GM19467 (cell line): ENCODE measurements around the gene TPSB2.

Source experiments
- ATAC-seq: cut with Tn5 transposase; IDR thresholded peaks from one replicate; pipeline ENCODE4 v1.9.1; 2021; ENCODE audit warnings: mild to moderate bottlenecking, moderate library complexity; ENCODE audit not compliant: unreplicated experiment

The TPSB2 gene

GRCh38 chr16:1221628-1222552 is 8.1 kb downstream of the TPSB2 start:
- no peak for ATAC-seq

GRCh38 chr16:1220841-1221627 is 8.9 kb downstream of the TPSB2 start:
- no peak for ATAC-seq

- ATAC-seq: no peak
Measured at GRCh38 chr16:1220098-1220728, 9.8 kb downstream of the TPSB2 start.

- ATAC-seq: no peak
Measured at GRCh38 chr16:1218930-1219611, 10.9 kb downstream of the TPSB2 start.

DNA sequence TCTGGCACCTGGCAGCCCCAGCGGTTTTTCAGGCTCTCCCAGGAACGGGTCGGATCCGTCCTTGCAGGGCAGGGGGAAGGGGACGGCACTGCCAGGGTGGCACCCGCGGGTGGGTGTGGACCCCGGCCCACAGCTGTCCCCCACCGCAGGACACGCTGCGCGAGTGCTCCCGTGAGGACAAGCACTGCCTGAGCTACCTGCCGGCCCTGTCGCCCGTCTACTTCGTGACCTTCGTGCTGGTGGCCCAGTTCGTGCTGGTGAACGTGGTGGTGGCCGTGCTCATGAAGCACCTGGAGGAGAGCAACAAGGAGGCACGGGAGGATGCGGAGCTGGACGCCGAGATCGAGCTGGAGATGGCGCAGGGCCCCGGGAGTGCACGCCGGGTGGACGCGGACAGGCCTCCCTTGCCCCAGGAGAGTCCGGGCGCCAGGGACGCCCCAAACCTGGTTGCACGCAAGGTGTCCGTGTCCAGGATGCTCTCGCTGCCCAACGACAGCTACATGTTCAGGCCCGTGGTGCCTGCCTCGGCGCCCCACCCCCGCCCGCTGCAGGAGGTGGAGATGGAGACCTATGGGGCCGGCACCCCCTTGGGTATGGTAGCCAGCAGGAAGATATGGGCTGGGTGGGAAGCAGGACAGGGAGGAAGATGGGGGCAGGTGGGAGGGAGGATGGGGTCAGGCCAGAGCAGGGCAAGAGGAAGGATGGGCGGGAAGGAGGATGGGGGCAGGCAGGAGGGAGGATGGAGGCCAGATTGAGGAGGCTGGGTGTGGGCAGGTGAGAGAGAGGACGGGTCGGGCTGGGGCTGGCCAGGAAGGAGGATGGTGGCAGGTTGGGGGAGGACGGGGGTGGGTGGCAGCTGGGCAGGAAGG is 11.7 kb downstream of the TPSB2 start:
- no peak for ATAC-seq

GRCh38 chr16:1217526-1217925 is 12.5 kb downstream of the TPSB2 start:
- ATAC-seq: no peak

GRCh38 chr16:1216681-1217400 is 13.1 kb downstream of the TPSB2 start:
- no peak for ATAC-seq

- ATAC-seq: no peak
Measured at GRCh38 chr16:1216296-1216619, 13.7 kb downstream of the TPSB2 start.

DNA sequence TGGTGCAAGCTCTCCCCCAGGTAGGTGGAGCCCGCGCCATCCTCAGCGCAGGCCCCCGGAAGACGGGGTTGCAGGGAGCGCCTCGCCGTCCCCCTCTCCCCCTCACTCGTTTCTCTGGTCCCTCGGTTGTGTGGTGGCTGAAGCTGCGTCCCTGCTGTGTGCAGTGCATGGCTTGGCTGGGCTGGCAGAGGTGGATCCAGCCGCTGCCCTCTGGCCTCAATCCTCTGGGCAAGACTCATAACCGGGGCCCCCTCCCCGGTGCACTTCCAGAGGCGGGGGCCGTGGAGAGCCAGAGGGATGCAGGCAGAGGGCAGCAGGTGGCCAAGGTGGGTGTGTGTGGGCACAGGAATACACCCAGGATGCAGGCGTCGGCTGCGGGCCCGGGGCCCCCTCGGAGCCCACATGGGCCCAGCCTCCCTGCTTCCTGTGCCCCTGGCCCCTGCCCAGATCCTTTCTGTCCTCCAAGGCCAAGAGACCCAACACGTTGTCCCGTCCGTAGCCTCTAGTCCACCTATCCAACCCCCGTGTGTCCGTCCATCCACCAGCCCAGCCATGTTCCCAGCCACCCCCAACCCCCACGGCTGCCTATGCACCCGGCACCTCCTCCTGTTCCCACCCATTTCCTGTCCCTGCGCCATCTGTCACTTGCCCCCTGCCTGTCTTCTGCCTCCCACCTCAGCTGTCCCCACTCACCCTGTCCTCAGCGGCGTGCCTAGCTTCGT is 14.2 kb downstream of the TPSB2 start:
- no peak for ATAC-seq

- ATAC-seq: no peak
Measured at GRCh38 chr16:1214719-1215118, 15.3 kb downstream of the TPSB2 start.

- no peak for ATAC-seq
Measured at GRCh38 chr16:1213796-1214372, 16.1 kb downstream of the TPSB2 start.

DNA sequence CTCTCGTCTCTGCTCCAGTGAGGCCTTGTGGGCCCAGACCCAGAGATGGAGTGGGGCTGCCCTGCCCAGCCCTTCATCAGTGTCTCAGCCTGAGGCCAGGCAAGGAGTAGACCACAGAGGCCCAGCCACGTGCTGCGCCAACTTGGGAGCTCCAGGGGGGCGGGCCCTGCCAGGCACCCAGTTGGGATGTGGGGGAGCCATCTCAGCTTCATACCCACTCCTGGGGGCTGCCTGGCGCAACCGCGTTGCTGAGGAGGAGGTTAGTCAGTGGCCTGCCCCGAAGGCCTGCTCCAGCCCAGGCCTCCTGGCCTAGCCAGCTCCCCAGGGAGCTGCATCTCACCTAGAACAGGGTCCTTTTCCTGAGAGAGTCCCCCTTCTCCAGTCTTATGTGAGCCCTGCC is 16.8 kb downstream of the TPSB2 start:
- ATAC-seq: no peak

GRCh38 chr16:1212616-1213194 is 17.3 kb downstream of the TPSB2 start:
- ATAC-seq: no peak

DNA sequence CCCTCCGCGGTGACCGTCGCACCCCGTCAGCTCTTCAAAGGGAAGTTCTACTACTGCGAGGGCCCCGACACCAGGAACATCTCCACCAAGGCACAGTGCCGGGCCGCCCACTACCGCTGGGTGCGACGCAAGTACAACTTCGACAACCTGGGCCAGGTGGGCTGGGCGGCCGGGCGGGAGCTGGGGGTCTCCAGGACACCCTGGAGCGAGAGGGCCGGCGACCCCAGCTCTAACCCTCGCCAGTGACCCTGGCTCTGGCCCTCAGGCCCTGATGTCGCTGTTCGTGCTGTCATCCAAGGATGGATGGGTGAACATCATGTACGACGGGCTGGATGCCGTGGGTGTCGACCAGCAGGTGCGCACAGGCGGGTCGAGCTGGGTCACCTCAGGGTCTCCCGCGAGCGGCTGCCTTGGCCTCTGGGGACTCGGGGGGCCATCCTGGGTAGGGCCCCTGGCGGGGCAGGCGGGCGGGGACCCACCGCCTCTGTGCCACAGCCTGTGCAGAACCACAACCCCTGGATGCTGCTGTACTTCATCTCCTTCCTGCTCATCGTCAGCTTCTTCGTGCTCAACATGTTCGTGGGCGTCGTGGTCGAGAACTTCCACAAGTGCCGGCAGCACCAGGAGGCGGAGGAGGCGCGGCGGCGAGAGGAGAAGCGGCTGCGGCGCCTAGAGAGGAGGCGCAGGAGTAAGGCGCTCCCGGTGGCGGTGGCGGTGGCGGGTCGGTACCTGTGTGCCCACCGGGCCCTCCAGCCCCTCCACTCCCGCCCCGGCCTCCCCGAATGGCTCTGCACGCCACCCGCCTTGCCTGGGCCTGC is 18.3 kb downstream of the TPSB2 start:
- ATAC-seq: no peak

DNA sequence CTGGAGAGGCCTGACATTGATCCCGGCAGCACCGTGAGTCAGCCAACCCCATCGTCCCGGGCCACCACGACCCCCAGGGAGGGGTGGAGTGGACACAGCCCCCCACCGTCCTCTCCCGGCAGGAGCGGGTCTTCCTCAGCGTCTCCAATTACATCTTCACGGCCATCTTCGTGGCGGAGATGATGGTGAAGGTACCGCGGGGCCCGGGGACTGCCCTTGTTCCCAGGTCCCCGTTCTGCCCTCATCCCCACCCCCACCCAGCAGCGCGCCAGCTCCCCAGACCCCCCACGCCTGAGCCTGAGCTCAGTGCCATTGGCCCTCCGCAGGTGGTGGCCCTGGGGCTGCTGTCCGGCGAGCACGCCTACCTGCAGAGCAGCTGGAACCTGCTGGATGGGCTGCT is 19.5 kb downstream of the TPSB2 start:
- ATAC-seq: no peak

GRCh38 chr16:1209081-1209480 is 20.9 kb downstream of the TPSB2 start:
- no peak for ATAC-seq

DNA sequence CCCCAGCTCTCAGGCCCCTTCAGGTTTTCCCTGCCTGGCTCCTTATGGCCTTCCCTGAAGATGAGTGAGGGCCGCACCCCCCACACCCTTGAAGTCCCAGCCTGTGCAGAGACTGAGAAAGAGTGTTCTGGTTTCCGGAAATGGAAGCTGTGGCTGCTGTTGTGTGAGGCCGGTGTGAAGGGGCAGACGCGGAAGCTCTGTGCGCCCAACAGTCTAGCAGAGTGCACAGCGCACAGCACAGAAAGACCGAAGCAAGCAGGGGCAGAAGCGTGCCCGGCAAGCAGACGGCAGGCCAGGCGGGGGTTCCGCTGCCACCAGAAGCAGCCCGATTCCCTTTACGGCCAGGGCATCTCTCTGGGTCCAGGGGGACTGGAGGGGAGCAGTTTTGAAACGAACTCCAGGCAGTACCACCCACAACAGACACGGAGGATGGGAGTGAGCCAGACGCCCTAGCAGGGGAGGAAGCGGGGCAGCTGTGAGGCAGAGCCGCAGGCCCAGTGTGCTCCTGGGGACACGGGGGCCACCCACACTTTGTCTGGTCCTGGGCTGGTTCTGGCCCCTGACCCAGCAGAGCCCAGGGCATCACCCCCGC is 21.6 kb downstream of the TPSB2 start:
- ATAC-seq: no peak
